Right lobe of liver (tissue), 6 donors: ENCODE data around the gene ESRRB. TPM values are rescaled to one million over a fixed set of nuclear protein-coding genes. Genes with fewer than 3 reads are reported as not detected.

Experiments used
- ATAC-seq, 4 donors: fragments of 200-7000 bp; cut with Tn5 transposase; one replicate each; pipeline ENCODE4 v1.9.1; 2020; ENCODE audit warnings: mild to moderate bottlenecking in 4 of 4, moderate library complexity in 4 of 4
- DNase-seq, 3 donors: peaks; one replicate each; pipeline ENCODE4 v3.0.0-alpha.2; 2020
- H3K27ac ChIP-seq, 3 donors: fragments of 200-600 bp; one replicate each; pipeline ENCODE4 v1.8.0; 2022
- H3K27me3 ChIP-seq, 2 donors: fragments of 200-600 bp; one replicate each; pipeline ENCODE4 v1.8.0; 2022
- H3K36me3 ChIP-seq, 4 donors: fragments of 200-600 bp; sonication (generic) in 1 of 4; one replicate each; pipeline versions ENCODE4 v1.5.1 to v1.8.0; 2017 to 2022; ENCODE audit warnings: control low read depth in 1 of 4
- H3K4me1 ChIP-seq, 4 donors: fragments of 200-600 bp; sonication (generic) in 1 of 4; one replicate each; pipeline versions ENCODE4 v1.5.1 to v1.8.0; 2017 to 2022; ENCODE audit warnings: control low read depth in 1 of 4
- H3K4me3 ChIP-seq, 3 donors: fragments of 200-600 bp; one replicate each; pipeline ENCODE4 v1.8.0; 2022
- H3K9me3 ChIP-seq, 4 donors: fragments of 200-600 bp; sonication (generic) in 1 of 4; one replicate each; pipeline versions ENCODE4 v1.5.1 to v1.8.0; 2017 to 2022; ENCODE audit warnings: control low read depth in 1 of 4
- CTCF ChIP-seq, 4 donors: fragments of 200-600 bp in 3 of 4; fragments of 450-650 bp in 1 of 4; IDR thresholded peaks; one replicate each; pipeline versions ENCODE4 v1.5.1 to v1.8.0; 2016 to 2022; ENCODE audit warnings: antibody characterized with exemption in 4 of 4, mild to moderate bottlenecking in 2 of 4
- POLR2A ChIP-seq: fragments of 450-650 bp; IDR thresholded peaks from one replicate; pipeline ENCODE4 v1.6.1; 2017; ENCODE audit warnings: antibody characterized with exemption, mild to moderate bottlenecking
- WGBS: methylation state at CpG from one replicate; pipeline ENCODE4 v1.1.6; 2018; ENCODE audit warnings: low coverage, low lambda C conversion rate; ENCODE audit not compliant: insufficient coverage; ENCODE audit errors: missing lambda C conversion rate; 5-methylcytosine and 5-hydroxymethylcytosine counted together
- intact Hi-C, 2 donors: fragments of 100-400 bp; cut with DNase I; formaldehyde crosslinking; loops; one replicate each; pipeline versions ENCODE4 v1.11.2 to v1.14.1; 2022
- total RNA-seq, 6 experiments: library from RNA; depleted of rRNA in 2 of 6; stranded (reverse); fragments of >200 nt in 2 of 6; fragmentation: NEBNext Ultra II Directional in 3 of 6; extraction: Animal tissue kit (Norgen Biotek cat#: 25700) in 3 of 6; gene quantifications; one replicate each; pipeline versions ENCODE4 v1.1.0 to v1.2.4, GENCODE V29; 2016 to 2023
- donor health status: DM: no; HTN: yes; CAD: no.
- donor health status: DM: no; HTN: no; CAD: no.
- donor health status: DM: no; HTN: no; CAD: no.
- donor health status: DM: no; HTN: yes; CAD: no.
- donor health status: DM: no; HTN: yes; CAD: no.

Gene ESRRB
- total RNA-seq, 6 experiments from 2014 or later = 0.16 to 0.26 (median 0.17) TPM; not detected in 3

GRCh38 chr14:76550534-76550933 is 174.6 kb downstream of the ESRRB start:
- intact Hi-C loops = no loop called here
- 71% methylated on average over 1 of the region's 2 CpGs for WGBS
- no peak for ATAC-seq

GRCh38 chr14:76551116-76551515 is 175.2 kb downstream of the ESRRB start:
- no peak overlapping the region for H3K27ac ChIP-seq
- H3K4me3 ChIP-seq = no peak overlapping the region
- no peaks in the 10 kb centered on the region for H3K36me3 ChIP-seq
- H3K4me1 ChIP-seq = no peaks in the 10 kb centered on the region
- no peaks in the 10 kb centered on the region for H3K27me3 ChIP-seq
- WGBS = 40% methylated on average over 2 of the region's 2 CpGs
- intact Hi-C loops = no loop called here
- no peaks in the 10 kb centered on the region for H3K9me3 ChIP-seq
- ATAC-seq = no peak
- TF ChIP-seq CTCF (IDR thresholded peaks at IDR 0.05) (no peak), POLR2A (no peak)
- no peak for DNase-seq

More at GRCh38 chr14:76550534-76550933, 174.6 kb downstream of the ESRRB start:
- Histone ChIP-seq H3K27me3 (no peaks in the 10 kb centered on the region), H3K27ac (no peak overlapping the region), H3K36me3 (no peaks in the 10 kb centered on the region), H3K4me1 (no peaks in the 10 kb centered on the region), H3K4me3 (no peak overlapping the region), H3K9me3 (no peaks in the 10 kb centered on the region)
- DNase-seq = no peak
- TF ChIP-seq CTCF (IDR thresholded peaks at IDR 0.05) (no peak), POLR2A (no peak)

Other genes with a start within 250 kb of the ESRRB start
- gene GPATCH2L, start 224.2 kb upstream of the ESRRB start, total RNA-seq = 10 to 100 TPM in 5 of 6 experiments, 1 to 10 TPM in 1; 10.0 to 20.7 (median 14.7) TPM